ENCODE data around the gene FMNL2.

DNA sequence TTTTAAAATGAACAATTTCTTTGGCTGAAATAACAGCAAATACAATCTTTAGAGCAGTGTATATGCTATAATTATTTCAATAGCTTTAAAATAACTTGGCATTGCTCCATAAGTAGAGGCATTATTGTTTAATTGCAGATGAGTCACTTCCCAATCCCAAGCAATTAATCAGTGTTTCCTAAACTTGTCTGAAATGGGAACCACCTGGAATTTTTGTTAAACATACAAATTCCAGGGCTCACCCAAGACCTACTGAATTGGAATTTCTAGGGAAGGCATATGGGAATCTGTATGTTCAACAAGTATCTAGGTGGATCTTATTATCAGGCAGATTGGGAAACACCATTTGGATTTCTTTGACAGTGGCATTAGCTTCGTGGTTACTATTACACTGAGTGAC lies 27.1 kb upstream of the FMNL2 start:
- TF ChIP-seq, protein P1, sequence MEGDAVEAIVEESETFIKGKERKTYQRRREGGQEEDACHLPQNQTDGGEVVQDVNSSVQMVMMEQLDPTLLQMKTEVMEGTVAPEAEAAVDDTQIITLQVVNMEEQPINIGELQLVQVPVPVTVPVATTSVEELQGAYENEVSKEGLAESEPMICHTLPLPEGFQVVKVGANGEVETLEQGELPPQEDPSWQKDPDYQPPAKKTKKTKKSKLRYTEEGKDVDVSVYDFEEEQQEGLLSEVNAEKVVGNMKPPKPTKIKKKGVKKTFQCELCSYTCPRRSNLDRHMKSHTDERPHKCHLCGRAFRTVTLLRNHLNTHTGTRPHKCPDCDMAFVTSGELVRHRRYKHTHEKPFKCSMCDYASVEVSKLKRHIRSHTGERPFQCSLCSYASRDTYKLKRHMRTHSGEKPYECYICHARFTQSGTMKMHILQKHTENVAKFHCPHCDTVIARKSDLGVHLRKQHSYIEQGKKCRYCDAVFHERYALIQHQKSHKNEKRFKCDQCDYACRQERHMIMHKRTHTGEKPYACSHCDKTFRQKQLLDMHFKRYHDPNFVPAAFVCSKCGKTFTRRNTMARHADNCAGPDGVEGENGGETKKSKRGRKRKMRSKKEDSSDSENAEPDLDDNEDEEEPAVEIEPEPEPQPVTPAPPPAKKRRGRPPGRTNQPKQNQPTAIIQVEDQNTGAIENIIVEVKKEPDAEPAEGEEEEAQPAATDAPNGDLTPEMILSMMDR (conservative IDR thresholded peaks at IDR 0.05; ENCODE audit: low read depth, low read length): no peak
- TF ChIP-seq EZH2 (IDR thresholded peaks at IDR 0.05; ENCODE audit: borderline replicate concordance, low read depth, low read length, poor library complexity, severe bottlenecking): no peak

All from A673 (cell line).